OCI-LY3 (cell line): ENCODE data around the gene ANK3.

Experiments
- CTCF ChIP-seq: fragments of 200-600, 300-600 bp; sonication (generic); IDR thresholded peaks from 2 replicates; pipeline ENCODE4 v1.5.1; 2014; ENCODE audit warnings: antibody characterized with exemption, low read length, low read depth
- EZH2phosphoT487 ChIP-seq: fragments of 200-600 bp; shearing (Covaris generic); IDR thresholded peaks from 2 replicates; pipeline ENCODE4 v1.6.1; 2018; ENCODE audit warnings: antibody characterized with exemption, mixed run types, low read depth

- TF ChIP-seq CTCF, result no peak
- no peak for TF ChIP-seq EZH2phosphoT487
Observed at GRCh38 chr10:59997827-59998525, 391.7 kb downstream of the ANK3 start.
